Memory B cell (primary cell): ENCODE data around the gene TMEM259.

Experiments used
- ATAC-seq: fragments of 150-1000 bp; cut with Tn5 transposase; 2 replicates; pipeline ENCODE4 v1.10.0; 2021; ENCODE audit warnings: low read depth, mild to moderate bottlenecking, moderate library complexity
- DNase-seq, 2 donors: peaks; one replicate each; pipeline ENCODE4 v3.0.0; 2022; ENCODE audit warnings: low spot score in 2 of 2
- H3K27ac Mint-ChIP-seq: one replicate; pipeline ENCODE4 v1.8.0; 2022; ENCODE audit warnings: mild to moderate bottlenecking, moderate library complexity, mixed read lengths
- H3K27me3 Mint-ChIP-seq: one replicate; pipeline ENCODE4 v1.8.0; 2022; ENCODE audit warnings: mixed read lengths
- H3K36me3 Mint-ChIP-seq: one replicate; pipeline ENCODE4 v1.8.0; 2022; ENCODE audit warnings: mild to moderate bottlenecking, mixed read lengths
- H3K4me1 Mint-ChIP-seq: one replicate; pipeline ENCODE4 v1.8.0; 2022; ENCODE audit warnings: mixed read lengths
- H3K4me3 Mint-ChIP-seq: one replicate; pipeline ENCODE4 v1.8.0; 2022; ENCODE audit warnings: mild to moderate bottlenecking, moderate library complexity, mixed read lengths
- H3K9me3 Mint-ChIP-seq: one replicate; pipeline ENCODE4 v1.8.0; 2022; ENCODE audit warnings: mixed read lengths

TMEM259 gene

GRCh38 chr19:990746-991145 is 30.2 kb downstream of the TMEM259 start:
- no peak overlapping the region for H3K4me3 Mint-ChIP-seq
- H3K36me3 Mint-ChIP-seq, result peaks cover 5% of the 10 kb centered on the region
- ATAC-seq, result no peak
- no peaks in the 10 kb centered on the region for H3K27me3 Mint-ChIP-seq
- no peak for DNase-seq
- H3K27ac Mint-ChIP-seq, result no peak overlapping the region
- H3K9me3 Mint-ChIP-seq, result no peaks in the 10 kb centered on the region
- peaks cover 4% of the 10 kb centered on the region for H3K4me1 Mint-ChIP-seq

- Mint-ChIP-seq H3K27me3 (no peaks in the 10 kb centered on the region), H3K9me3 (no peaks in the 10 kb centered on the region), H3K27ac (no peak overlapping the region), H3K36me3 (peaks cover 5% of the 10 kb centered on the region), H3K4me3 (no peak overlapping the region), H3K4me1 (peaks cover 7% of the 10 kb centered on the region)
- DNase-seq (no peak), ATAC-seq (no peak)
Measured at GRCh38 chr19:990119-990571, 30.8 kb downstream of the TMEM259 start.

- DNase-seq (no peak), ATAC-seq (no peak)
- peaks cover 5% of the 10 kb centered on the region for H3K36me3 Mint-ChIP-seq
- no peak overlapping the region for H3K4me3 Mint-ChIP-seq
- peaks cover 12% of the 10 kb centered on the region for H3K4me1 Mint-ChIP-seq
- H3K9me3 Mint-ChIP-seq, result no peaks in the 10 kb centered on the region
- H3K27me3 Mint-ChIP-seq, result no peaks in the 10 kb centered on the region
- no peak overlapping the region for H3K27ac Mint-ChIP-seq
Measured at GRCh38 chr19:989381-990081, 31.4 kb downstream of the TMEM259 start.

- peaks cover 16% of the 10 kb centered on the region for H3K4me1 Mint-ChIP-seq
- H3K27ac Mint-ChIP-seq, result no peak overlapping the region
- no peaks in the 10 kb centered on the region for H3K27me3 Mint-ChIP-seq
- no peaks in the 10 kb centered on the region for H3K9me3 Mint-ChIP-seq
- ATAC-seq (no peak), DNase-seq (no peak)
- H3K36me3 Mint-ChIP-seq, result peaks cover 5% of the 10 kb centered on the region
- no peak overlapping the region for H3K4me3 Mint-ChIP-seq
Measured at GRCh38 chr19:988510-988909, 32.4 kb downstream of the TMEM259 start.

- DNase-seq, result no peak
- H3K4me1 Mint-ChIP-seq, result peaks cover 16% of the 10 kb centered on the region
Measured at GRCh38 chr19:988081-988480, 32.8 kb downstream of the TMEM259 start.

GRCh38 chr19:986083-986482 is 34.8 kb downstream of the TMEM259 start:
- H3K27me3 Mint-ChIP-seq, result no peaks in the 10 kb centered on the region
- H3K27ac Mint-ChIP-seq, result no peak overlapping the region
- H3K4me1 Mint-ChIP-seq, result peaks cover 16% of the 10 kb centered on the region
- H3K4me3 Mint-ChIP-seq, result peak overlapping the region; percentile 96
- peaks cover 5% of the 10 kb centered on the region for H3K36me3 Mint-ChIP-seq
- no peaks in the 10 kb centered on the region for H3K9me3 Mint-ChIP-seq
- no peak for ATAC-seq
- DNase-seq, result no peak

More at GRCh38 chr19:988081-988480, 32.8 kb downstream of the TMEM259 start:
- ATAC-seq, result no peak
- H3K36me3 Mint-ChIP-seq, result peaks cover 5% of the 10 kb centered on the region
- no peak overlapping the region for H3K27ac Mint-ChIP-seq
- no peaks in the 10 kb centered on the region for H3K9me3 Mint-ChIP-seq
- no peaks in the 10 kb centered on the region for H3K27me3 Mint-ChIP-seq
- no peak overlapping the region for H3K4me3 Mint-ChIP-seq

- peaks cover 5% of the 10 kb centered on the region for H3K36me3 Mint-ChIP-seq
- H3K27me3 Mint-ChIP-seq, result no peaks in the 10 kb centered on the region
- peak within 1 kb of the TSS; percentile 96 for H3K4me3 Mint-ChIP-seq
- ATAC-seq (peak; percentile 93), DNase-seq (peak; percentile 87 to 91)
- no peaks in the 10 kb centered on the region for H3K9me3 Mint-ChIP-seq
- peak within 1 kb of the TSS; percentile 93 for H3K27ac Mint-ChIP-seq
- peaks cover 16% of the 10 kb centered on the region for H3K4me1 Mint-ChIP-seq
Measured at GRCh38 chr19:984165-984967, 36.6 kb downstream of the TMEM259 start, which contains the start of gene WDR18. Gene WDR18, plus strand, starts transcription at chr19:984345. Its CDS starts 9 bp downstream, at chr19:984354.

GRCh38 chr19:982567-983170 is 38.3 kb downstream of the TMEM259 start:
- Mint-ChIP-seq H3K36me3 (peaks cover 5% of the 10 kb centered on the region), H3K4me3 (peak overlapping the region; percentile 44), H3K4me1 (peaks cover 16% of the 10 kb centered on the region), H3K27ac (peak overlapping the region; percentile 75), H3K27me3 (no peaks in the 10 kb centered on the region), H3K9me3 (no peaks in the 10 kb centered on the region)
- ATAC-seq (peak; percentile 67), DNase-seq (peak; percentile 82 to 93)

GRCh38 chr19:980133-980998 is 40.6 kb downstream of the TMEM259 start:
- H3K27me3 Mint-ChIP-seq, result no peaks in the 10 kb centered on the region
- no peak overlapping the region for H3K27ac Mint-ChIP-seq
- no peak for DNase-seq

GRCh38 chr19:979318-979741 is 41.6 kb downstream of the TMEM259 start:
- ATAC-seq (no peak), DNase-seq (no peak)
- Mint-ChIP-seq H3K36me3 (no peaks in the 10 kb centered on the region), H3K9me3 (no peaks in the 10 kb centered on the region), H3K27me3 (no peaks in the 10 kb centered on the region), H3K4me3 (no peak overlapping the region), H3K4me1 (peaks cover 2% of the 10 kb centered on the region), H3K27ac (no peak overlapping the region)

More at GRCh38 chr19:980133-980998, 40.6 kb downstream of the TMEM259 start:
- H3K36me3 Mint-ChIP-seq, result no peaks in the 10 kb centered on the region
- no peaks in the 10 kb centered on the region for H3K9me3 Mint-ChIP-seq
- ATAC-seq, result no peak
- no peak overlapping the region for H3K4me3 Mint-ChIP-seq
- H3K4me1 Mint-ChIP-seq, result peaks cover 9% of the 10 kb centered on the region

- no peak for DNase-seq
- H3K4me3 Mint-ChIP-seq, result no peak overlapping the region
- ATAC-seq, result no peak
- H3K4me1 Mint-ChIP-seq, result no peaks in the 10 kb centered on the region
- H3K9me3 Mint-ChIP-seq, result no peaks in the 10 kb centered on the region
- peaks cover 5% of the 10 kb centered on the region for H3K36me3 Mint-ChIP-seq
- no peaks in the 10 kb centered on the region for H3K27me3 Mint-ChIP-seq
- H3K27ac Mint-ChIP-seq, result no peak overlapping the region
Measured at GRCh38 chr19:977058-977464, 43.9 kb downstream of the TMEM259 start.

GRCh38 chr19:976476-976875 is 44.4 kb downstream of the TMEM259 start:
- H3K9me3 Mint-ChIP-seq, result no peaks in the 10 kb centered on the region
- no peak overlapping the region for H3K4me3 Mint-ChIP-seq
- DNase-seq (no peak), ATAC-seq (no peak)
- peaks cover 6% of the 10 kb centered on the region for H3K36me3 Mint-ChIP-seq
- no peaks in the 10 kb centered on the region for H3K4me1 Mint-ChIP-seq
- H3K27me3 Mint-ChIP-seq, result no peaks in the 10 kb centered on the region
- no peak overlapping the region for H3K27ac Mint-ChIP-seq

GRCh38 chr19:974564-975257 is 46.2 kb downstream of the TMEM259 start:
- no peaks in the 10 kb centered on the region for H3K4me1 Mint-ChIP-seq
- H3K27ac Mint-ChIP-seq, result no peak overlapping the region
- ATAC-seq (no peak), DNase-seq (no peak)
- H3K27me3 Mint-ChIP-seq, result no peaks in the 10 kb centered on the region
- H3K4me3 Mint-ChIP-seq, result no peak overlapping the region
- H3K9me3 Mint-ChIP-seq, result peaks cover 4% of the 10 kb centered on the region
- peaks cover 14% of the 10 kb centered on the region for H3K36me3 Mint-ChIP-seq
